OCI-LY3 (cell line): ENCODE data around the gene ANKRD37.

Source experiments
- EZH2phosphoT487 ChIP-seq: fragments of 200-600 bp; shearing (Covaris generic); IDR thresholded peaks from 2 replicates; pipeline ENCODE4 v1.6.1; 2018; ENCODE audit warnings: antibody characterized with exemption, mixed run types, low read depth
- TF ChIP-seq, protein P1 (sequence below): fragments of 200-600, 300-600 bp; sonication (generic); IDR thresholded peaks from 2 replicates; pipeline ENCODE4 v1.5.1; 2014; ENCODE audit warnings: antibody characterized with exemption, low read length, low read depth

DNA sequence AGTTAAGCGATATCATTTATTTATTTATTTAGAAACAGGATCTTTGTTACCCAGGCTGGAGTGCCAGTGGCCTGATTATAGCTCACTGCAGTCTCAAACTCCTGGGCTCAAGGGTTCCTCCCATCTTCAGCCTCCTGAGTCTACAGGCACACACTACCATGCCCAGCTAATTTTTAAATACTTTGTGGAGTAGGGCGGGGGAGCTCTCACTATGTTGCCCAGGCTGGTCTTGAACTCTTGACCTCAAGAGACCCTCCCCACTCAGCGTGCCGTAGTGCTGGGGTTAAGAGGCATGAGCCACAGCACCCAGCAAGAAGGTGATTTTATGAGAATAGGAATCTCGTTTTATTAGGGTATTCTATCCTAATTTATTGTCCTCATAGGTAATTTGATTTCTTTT is 33.0 kb downstream of the ANKRD37 start:
- TF ChIP-seq, protein P1, sequence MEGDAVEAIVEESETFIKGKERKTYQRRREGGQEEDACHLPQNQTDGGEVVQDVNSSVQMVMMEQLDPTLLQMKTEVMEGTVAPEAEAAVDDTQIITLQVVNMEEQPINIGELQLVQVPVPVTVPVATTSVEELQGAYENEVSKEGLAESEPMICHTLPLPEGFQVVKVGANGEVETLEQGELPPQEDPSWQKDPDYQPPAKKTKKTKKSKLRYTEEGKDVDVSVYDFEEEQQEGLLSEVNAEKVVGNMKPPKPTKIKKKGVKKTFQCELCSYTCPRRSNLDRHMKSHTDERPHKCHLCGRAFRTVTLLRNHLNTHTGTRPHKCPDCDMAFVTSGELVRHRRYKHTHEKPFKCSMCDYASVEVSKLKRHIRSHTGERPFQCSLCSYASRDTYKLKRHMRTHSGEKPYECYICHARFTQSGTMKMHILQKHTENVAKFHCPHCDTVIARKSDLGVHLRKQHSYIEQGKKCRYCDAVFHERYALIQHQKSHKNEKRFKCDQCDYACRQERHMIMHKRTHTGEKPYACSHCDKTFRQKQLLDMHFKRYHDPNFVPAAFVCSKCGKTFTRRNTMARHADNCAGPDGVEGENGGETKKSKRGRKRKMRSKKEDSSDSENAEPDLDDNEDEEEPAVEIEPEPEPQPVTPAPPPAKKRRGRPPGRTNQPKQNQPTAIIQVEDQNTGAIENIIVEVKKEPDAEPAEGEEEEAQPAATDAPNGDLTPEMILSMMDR: no peak
- no peak for TF ChIP-seq EZH2phosphoT487
